Measurements from ENCODE around the gene TTC39A.

The TTC39A gene

GRCh38 chr1:51297401-51298321 is 32.7 kb downstream of the TTC39A start:
- DNase-seq (ENCODE audit: low read depth in 2 of 2), result no peak

GRCh38 chr1:51296383-51297357 is 33.7 kb downstream of the TTC39A start:
- DNase-seq (ENCODE audit: low read depth in 2 of 2), result peak; percentile 54 to 57

DNA sequence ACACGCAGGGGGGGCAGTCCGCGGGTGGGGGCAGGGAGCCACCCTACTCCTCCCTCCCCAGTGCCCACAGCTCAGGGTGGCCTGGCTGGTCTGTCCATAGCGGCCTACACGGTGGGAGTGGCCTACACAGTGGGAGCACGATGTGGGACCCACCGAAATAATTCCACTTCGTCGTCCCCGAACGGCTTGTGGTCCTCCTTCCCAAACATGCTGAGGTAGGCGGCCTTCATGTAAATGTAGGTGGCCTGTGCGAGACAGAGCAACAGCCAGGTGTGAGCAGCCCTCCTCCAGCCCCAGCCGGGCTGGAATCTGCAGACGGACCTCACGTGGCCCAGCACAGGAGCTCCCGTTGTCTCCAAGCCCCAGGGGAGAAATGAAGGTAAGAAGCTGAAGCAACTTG is 34.4 kb downstream of the TTC39A start:
- no peak for DNase-seq (ENCODE audit: low read depth in 2 of 2)

DNA sequence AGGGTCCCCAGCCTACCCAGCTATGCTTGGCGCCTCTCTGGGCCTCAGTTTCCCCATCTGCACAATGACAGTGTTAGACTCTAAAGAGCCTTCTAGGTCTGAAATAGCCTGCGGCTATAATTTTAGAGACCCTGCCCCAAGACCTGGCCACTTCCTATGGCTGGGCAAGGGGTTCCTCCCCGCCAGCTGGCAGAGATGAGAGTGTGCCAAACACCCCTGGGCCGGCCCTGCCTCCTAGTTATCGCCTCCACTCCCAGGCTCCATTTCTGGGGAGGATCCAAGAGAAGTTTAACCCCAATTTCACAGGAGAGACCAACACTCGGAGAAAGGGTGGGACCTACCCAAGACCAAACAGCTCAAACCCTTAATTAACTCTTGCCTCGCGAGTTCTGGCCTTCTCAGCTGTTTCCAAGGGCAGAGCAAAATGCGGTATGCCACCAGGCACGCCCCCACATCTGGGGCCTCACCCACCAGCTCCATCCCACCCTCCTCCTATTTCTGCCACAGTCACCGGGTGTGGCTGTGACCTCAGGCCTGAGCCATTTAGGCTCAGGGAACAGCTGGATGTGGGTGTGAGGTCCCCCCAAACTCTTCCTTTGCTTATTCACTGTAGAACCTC is 35.7 kb downstream of the TTC39A start:
- no peak for DNase-seq (ENCODE audit: low read depth in 2 of 2)

- no peak for DNase-seq (ENCODE audit: low read depth in 2 of 2)
Measured at GRCh38 chr1:51293898-51294515, 36.4 kb downstream of the TTC39A start.

- DNase-seq (ENCODE audit: low read depth in 2 of 2), result no peak
Measured at GRCh38 chr1:51290489-51290847, 39.9 kb downstream of the TTC39A start.

DNA sequence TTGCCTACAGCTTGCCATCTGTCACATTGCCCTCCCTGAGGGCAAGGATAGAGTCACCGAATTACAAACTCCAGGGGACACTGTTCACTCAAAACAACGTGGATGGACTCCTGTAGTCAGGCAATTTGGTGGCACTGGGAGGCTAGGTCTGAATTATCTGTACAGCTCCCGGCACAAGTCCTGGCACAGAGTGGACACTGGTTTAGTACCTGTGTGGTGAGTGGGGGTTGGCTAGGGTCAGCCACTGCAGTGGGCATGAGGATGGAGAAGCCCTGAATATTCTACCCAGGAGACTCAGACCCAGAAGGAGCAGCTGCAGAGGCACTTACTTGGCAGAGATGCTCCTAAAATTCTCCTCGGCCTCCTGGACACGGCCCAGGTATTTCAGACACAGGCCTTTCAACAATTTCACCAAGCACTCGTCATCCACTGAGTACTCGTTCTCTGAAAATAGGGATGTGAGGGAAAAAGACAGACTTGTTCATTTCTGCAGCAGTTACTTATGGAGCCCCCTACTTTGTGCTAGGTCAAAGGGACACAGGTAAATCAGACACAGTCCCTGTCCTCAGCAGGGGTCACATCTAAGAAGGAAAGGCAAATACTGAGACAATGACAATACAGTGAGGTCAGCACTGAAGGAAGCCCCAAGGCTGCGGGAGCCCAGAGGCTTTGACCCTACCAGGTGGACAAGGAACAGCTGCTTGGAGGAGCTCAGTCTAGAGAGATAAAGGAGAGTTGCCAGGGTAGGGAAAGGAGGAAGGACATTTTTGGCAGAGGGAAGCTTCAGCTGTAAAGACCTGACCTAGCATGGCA is 40.5 kb downstream of the TTC39A start:
- DNase-seq (ENCODE audit: low read depth in 2 of 2), result no peak

DNA sequence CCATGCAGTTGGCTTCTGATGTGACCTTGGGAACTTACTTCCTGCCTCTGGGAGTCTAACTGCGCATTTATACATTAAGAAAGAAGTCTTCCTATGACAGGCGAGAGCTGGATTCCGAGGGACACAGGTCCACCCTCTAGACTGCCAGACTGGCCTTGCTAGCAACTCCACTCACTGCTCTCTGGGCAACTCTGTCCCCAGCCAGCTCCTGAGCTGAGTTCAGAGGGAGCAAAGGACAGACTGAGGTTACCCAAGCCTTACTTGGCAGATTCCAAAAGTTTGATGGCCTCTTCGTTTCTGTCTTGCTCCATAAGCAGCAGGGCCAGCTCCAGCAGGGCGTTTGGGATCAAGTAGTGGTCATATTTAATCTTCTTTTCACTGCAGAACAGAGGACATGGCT is 41.8 kb downstream of the TTC39A start:
- no peak for DNase-seq (ENCODE audit: low read depth in 2 of 2)

DNA sequence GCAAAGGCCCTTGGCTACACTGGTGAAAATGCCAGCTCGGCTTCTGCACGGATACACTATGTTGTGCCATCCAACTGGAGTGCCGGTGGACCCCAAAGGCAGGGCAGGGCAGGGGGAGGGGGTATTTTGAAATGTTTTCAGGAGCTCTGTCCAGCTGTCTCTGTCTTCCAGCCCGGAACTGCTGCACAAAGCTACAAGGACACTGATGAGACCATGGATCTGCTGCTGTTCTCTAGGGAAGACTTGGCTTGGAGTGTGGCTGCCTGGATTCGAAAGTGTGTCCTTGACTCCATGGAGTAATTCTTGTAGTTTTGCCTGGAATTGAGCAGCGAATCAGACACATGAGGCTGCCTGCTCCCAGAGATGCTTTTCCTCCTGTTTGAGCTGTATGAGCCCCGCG is 42.4 kb downstream of the TTC39A start:
- no peak for DNase-seq (ENCODE audit: low read depth in 2 of 2)

DNA sequence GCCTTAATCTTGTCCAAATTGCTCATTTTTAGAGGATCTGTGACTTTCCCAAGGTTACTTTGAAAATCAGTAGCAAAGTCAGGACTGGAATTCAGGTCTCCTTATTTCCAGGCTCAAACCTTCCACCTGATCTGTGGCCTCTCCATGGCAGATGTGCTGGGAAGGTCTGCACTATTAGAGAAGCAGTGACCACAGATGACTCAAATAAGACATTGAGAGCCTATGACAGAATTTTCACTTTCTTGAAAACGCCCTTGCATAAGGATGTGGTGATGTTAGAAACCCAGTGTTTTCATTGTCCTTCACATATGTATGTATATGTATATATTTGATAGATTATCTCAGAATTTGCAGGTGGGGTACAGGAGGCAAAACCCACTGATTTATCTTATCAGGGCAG is 45.3 kb downstream of the TTC39A start:
- no peak for DNase-seq (ENCODE audit: low read depth in 2 of 2)

DNA sequence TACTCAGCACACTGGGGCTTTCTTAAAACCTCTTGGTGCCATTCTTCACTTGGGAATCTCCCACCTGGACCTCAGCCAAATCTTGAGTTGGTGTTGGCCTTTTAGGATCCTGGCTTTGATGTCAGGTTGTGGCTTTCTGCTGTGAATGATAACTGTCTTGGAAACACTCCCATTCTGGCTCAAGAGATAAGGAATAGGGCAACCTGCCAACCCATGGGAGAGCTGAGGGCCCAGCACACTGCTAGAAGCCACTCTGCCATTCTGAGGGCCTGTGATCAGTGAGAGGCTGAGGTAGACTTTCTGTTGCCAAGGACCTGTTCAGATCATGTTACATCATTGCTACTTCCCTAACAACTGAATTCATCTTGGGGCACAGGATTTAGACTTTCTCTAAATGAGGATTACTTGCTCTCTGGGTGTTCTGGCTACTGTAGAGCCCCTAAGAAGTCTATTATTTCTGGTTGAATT is 45.8 kb downstream of the TTC39A start:
- DNase-seq (ENCODE audit: low read depth in 2 of 2), result no peak

GRCh38 chr1:51283979-51284378 is 46.4 kb downstream of the TTC39A start:
- no peak for DNase-seq (ENCODE audit: low read depth in 2 of 2)

GRCh38 chr1:51282605-51283004 is 47.8 kb downstream of the TTC39A start:
- DNase-seq (ENCODE audit: low read depth in 2 of 2), result no peak

DNA sequence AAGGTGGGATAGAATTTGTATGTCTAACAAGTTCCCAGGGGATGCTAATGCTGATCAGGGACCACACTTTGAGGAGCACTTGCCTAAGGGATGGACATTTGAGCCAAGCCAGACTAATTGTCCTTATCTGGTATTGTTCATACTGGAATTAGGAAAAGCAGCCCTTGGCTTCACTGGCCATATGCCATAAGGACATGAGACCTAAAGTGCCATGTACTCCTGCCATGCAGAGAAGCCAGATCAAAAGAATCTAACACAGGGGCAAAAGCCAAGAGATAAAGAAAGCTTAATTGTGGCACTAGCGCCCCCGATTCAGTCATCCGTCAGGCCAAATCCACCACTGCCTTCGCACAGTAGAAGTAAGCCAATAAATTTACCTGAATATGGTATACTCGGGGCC is 48.6 kb downstream of the TTC39A start:
- DNase-seq (ENCODE audit: low read depth in 2 of 2), result no peak

DNA sequence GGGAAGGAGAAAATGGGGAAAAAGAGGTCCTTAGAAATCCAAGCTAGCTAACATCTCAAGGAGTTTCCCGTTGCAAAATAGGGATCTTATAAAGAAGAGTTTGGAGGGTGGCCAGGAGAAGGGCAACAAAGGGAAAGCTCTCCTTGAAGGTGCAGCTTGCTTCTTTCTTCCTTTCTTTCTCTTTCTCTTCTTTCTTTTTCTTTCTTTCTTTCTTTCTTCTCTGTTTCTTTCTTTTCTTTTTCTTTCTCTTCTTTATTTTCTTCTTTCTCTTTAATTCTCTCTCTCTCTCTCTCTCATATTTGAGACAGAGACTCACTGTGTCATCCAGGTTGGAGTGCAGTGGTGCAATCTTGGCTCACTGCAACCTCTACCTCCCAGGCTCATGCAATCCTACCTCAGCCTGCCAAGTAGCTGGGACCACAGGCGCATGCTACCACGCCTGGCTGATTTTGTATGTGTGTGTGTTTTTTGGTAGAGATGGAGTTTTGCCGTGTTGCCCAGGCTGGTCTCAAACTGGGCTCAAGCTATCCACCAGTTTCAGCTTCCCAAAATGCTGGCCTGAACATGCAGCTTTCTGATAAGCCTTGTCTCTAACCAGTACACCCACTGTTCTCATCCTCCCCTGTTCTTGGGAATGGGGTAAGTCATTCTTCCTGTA is 49.9 kb downstream of the TTC39A start:
- no peak for DNase-seq (ENCODE audit: low read depth in 2 of 2)

- DNase-seq (ENCODE audit: low read depth in 2 of 2), result no peak
Measured at GRCh38 chr1:51276286-51276685, 54.1 kb downstream of the TTC39A start.

- DNase-seq (ENCODE audit: low read depth in 2 of 2), result no peak
Measured at GRCh38 chr1:51274676-51275075, 55.7 kb downstream of the TTC39A start.

- no peak for DNase-seq (ENCODE audit: low read depth in 2 of 2)
Measured at GRCh38 chr1:51272916-51273315, 57.4 kb downstream of the TTC39A start.

GRCh38 chr1:51270751-51271150 is 59.6 kb downstream of the TTC39A start:
- peak; percentile 56 to 61 for DNase-seq (ENCODE audit: low read depth in 2 of 2)

GRCh38 chr1:51268634-51269033 is 61.7 kb downstream of the TTC39A start:
- no peak for DNase-seq (ENCODE audit: low read depth in 2 of 2)
